ENCODE measurements around the gene ELP4.

ELP4 gene

DNA sequence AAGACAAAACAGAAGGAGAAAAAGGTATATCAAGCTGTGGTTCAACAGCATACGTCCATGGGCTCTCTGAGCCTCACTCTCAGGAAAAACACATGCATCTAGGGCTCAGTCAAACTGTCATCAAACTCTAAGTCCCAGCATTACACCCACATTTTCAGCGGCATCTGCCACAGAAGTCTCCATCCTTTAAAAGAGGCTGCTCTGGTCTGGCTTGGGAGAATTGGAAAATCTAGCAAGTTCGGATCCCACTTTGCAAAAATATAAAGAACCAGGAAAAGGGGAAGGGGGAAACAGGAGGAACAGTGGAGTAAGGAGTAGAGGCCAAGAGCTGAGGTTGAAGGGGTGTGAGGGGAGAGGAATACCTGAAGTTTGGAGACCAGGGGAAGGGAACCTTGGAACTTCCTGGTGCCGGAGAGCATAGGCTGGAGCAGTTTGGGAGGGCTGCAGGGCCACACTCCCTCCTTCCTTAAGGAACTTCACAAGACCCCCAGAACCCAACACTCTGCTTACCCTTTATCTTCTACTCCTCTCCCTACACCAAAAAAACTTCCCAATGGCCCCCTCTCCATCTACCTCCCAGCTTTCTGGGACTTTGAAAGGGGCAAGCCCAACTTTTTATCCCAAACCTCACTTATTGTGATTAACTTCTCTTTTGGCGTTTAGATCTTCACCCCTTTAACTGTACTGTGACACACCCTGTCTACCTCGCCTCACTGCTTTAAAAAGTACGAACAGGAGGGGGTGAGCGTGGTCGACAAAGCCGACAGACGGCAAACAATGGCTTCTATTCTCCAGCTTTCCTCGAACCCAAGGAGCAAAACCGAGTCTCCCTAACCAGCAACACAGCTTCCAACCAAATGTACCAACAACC is 297.6 kb downstream of the ELP4 start:
- H4K8ac ChIP-seq (ENCODE audit: low read length): no peak overlapping the region
- no peak overlapping the region for H2BK120ac ChIP-seq (ENCODE audit: low read depth, low read length)
- H3K23ac ChIP-seq (ENCODE audit: low read length in 2 of 2): no peak overlapping the region
- H3K18ac ChIP-seq (ENCODE audit: low read depth in 1 of 2, low read length in 2 of 2): no peak overlapping the region
- no peak overlapping the region for H2BK5ac ChIP-seq (ENCODE audit: low read depth, low read length, poor library complexity, severe bottlenecking)
- H3K9ac ChIP-seq (ENCODE audit: low read length): no peak overlapping the region
- no peak overlapping the region for H3K4ac ChIP-seq (ENCODE audit: low read depth in 1 of 2, low read length in 2 of 2)
- H3K4me1 ChIP-seq (ENCODE audit: control insufficient read depth, insufficient read depth, low read depth, low read length): peaks cover 40% of the 10 kb centered on the region
- 16% methylated on average over 12 of the region's 13 CpGs for WGBS
- H2AFZ ChIP-seq (ENCODE audit: low read depth, low read length): no peak overlapping the region
- H3K79me1 ChIP-seq (replicated peaks; ENCODE audit: low read length, poor library complexity, severe bottlenecking): no peaks in the 10 kb centered on the region
- DNase-seq: no peak
- peaks cover 0 to 3% of the 10 kb centered on the region in 2 experiments for H3K36me3 ChIP-seq (ENCODE audit: control insufficient read depth in 1 of 2, insufficient read depth in 2 of 2, low read depth in 1 of 2, low read length in 2 of 2)
- H2BK12ac ChIP-seq (ENCODE audit: low read length in 2 of 2): no peak overlapping the region
- H4K91ac ChIP-seq (ENCODE audit: low read length): no peak overlapping the region
- H3K27ac ChIP-seq (ENCODE audit: low read length, poor library complexity, severe bottlenecking): no peak overlapping the region
- no peak overlapping the region for H2AK5ac ChIP-seq (ENCODE audit: low read length, severe bottlenecking)
- no peak overlapping the region for H3K14ac ChIP-seq (ENCODE audit: low read length in 2 of 2)
- no peaks in the 10 kb centered on the region for H3K9me3 ChIP-seq (ENCODE audit: control insufficient read depth, low read length)
- H3K4me2 ChIP-seq (ENCODE audit: low read length, poor library complexity, severe bottlenecking): no peak overlapping the region
- no peak overlapping the region for H2BK15ac ChIP-seq (ENCODE audit: low read depth, poor library complexity, severe bottlenecking)
- H3K4me3 ChIP-seq (ENCODE audit: insufficient read depth in 1 of 2, low read depth in 1 of 2, low read length in 2 of 2): no peak overlapping the region
- peaks cover 94 to 97% of the 10 kb centered on the region in 2 experiments for H3K27me3 ChIP-seq (ENCODE audit: control insufficient read depth in 1 of 2, insufficient read depth in 1 of 2, low read length in 2 of 2)

DNA sequence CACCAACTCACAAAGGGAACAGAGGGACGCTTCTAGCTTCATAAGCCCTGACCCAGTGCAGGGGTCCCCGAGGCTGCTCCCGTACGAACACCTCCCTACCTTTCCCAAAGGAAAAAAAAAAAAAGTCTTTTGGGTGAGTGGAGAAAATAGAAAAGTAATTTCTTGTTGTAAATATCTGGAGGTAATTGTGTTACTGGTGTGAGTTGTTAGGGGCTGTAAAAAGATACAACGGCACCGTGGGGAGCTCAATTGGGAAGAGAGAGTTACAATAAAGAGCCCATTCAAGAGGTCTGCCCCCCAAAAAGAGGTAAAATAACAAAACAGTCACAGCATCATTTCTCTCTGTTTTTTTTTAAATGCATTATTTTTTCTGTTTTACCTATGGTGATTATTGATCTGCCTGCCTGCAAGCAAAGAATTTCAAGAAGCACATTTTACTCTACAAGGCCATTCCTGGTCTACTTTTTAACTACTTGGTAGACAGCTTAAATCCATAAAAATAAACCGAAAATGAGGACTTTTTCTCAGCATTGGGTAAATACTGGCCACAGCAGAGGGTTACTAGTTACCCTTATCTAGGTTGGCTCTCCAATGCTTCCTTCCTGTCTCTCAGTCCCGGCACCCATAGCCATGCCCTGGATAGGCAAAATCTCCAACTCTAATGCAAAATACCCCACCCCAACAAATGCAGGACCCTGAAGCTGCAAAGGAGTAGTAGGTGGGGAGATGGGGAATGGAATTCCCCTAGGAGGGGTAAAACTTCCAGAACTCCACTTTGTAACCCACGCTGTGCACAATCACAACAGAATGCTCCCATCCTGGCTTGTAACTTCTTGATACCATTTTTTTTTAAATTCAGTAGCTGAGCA is 298.5 kb downstream of the ELP4 start:
- H3K9me3 ChIP-seq (ENCODE audit: control insufficient read depth, low read length): no peaks in the 10 kb centered on the region
- no peak overlapping the region for H2BK5ac ChIP-seq (ENCODE audit: low read depth, low read length, poor library complexity, severe bottlenecking)
- no peak overlapping the region for H3K4me3 ChIP-seq (ENCODE audit: insufficient read depth in 1 of 2, low read depth in 1 of 2, low read length in 2 of 2)
- no peak overlapping the region for H4K8ac ChIP-seq (ENCODE audit: low read length)
- H2AFZ ChIP-seq (ENCODE audit: low read depth, low read length): no peak overlapping the region
- H3K27me3 ChIP-seq (ENCODE audit: control insufficient read depth in 1 of 2, insufficient read depth in 1 of 2, low read length in 2 of 2): peaks cover 96 to 99% of the 10 kb centered on the region in 2 experiments
- no peaks in the 10 kb centered on the region for H3K79me1 ChIP-seq (replicated peaks; ENCODE audit: low read length, poor library complexity, severe bottlenecking)
- DNase-seq: no peak
- no peak overlapping the region for H3K14ac ChIP-seq (ENCODE audit: low read length in 2 of 2)
- peaks cover 0 to 3% of the 10 kb centered on the region in 2 experiments for H3K36me3 ChIP-seq (ENCODE audit: control insufficient read depth in 1 of 2, insufficient read depth in 2 of 2, low read depth in 1 of 2, low read length in 2 of 2)
- peaks cover 48% of the 10 kb centered on the region for H3K4me1 ChIP-seq (ENCODE audit: control insufficient read depth, insufficient read depth, low read depth, low read length)
- 0% methylated on average over 1 of the region's 9 CpGs for WGBS
- no peak overlapping the region for H2BK15ac ChIP-seq (ENCODE audit: low read depth, poor library complexity, severe bottlenecking)
- no peak overlapping the region for H3K4ac ChIP-seq (ENCODE audit: low read depth in 1 of 2, low read length in 2 of 2)
- no peak overlapping the region for H2BK12ac ChIP-seq (ENCODE audit: low read length in 2 of 2)
- no peak overlapping the region for H3K27ac ChIP-seq (ENCODE audit: low read length, poor library complexity, severe bottlenecking)
- H4K91ac ChIP-seq (ENCODE audit: low read length): no peak overlapping the region
- no peak overlapping the region for H3K23ac ChIP-seq (ENCODE audit: low read length in 2 of 2)
- H3K18ac ChIP-seq (ENCODE audit: low read depth in 1 of 2, low read length in 2 of 2): no peak overlapping the region
- H3K9ac ChIP-seq (ENCODE audit: low read length): no peak overlapping the region
- no peak overlapping the region for H2BK120ac ChIP-seq (ENCODE audit: low read depth, low read length)
- H2AK5ac ChIP-seq (ENCODE audit: low read length, severe bottlenecking): no peak overlapping the region
- no peak overlapping the region for H3K4me2 ChIP-seq (ENCODE audit: low read length, poor library complexity, severe bottlenecking)

DNA sequence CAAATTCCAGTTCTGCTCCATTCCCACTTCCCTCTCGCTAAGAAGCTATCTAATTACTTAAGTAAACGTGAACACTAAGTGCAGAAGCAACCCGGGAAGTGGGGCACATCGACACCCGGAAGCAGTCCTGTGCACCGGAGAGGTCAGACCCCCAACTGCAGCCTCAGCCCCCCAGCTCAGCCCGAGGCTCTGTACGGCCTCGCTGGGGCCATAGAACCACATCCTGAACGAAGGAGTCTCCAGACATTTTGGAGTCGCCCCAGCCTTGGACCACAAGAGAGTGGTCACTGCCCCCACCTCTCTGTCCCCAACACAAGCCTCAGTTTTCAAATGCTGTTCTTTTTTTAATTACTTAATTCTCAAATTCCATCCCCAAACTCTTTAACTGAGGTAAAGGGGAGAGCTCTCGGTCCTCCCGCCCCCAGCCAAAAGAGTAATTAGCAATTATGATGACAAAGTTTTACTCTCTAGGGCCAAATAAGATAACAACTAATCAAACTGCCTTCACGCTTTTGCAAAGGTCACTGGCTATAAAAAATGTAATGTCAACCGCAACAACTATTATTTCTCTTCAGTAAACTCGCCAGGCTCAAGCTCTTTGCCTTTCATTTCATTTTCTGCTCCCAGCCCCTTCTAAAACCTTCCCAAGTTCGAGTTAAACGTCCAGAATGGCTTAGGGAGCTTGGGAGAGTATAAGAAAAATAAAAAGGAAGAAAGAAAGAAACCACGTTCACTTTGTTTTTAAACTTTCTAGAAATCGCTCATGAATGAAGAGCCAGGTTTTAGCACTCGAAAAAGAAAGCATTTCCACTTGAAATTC is 299.4 kb downstream of the ELP4 start:
- no peak overlapping the region for H2BK15ac ChIP-seq (ENCODE audit: low read depth, poor library complexity, severe bottlenecking)
- H3K27ac ChIP-seq (ENCODE audit: low read length, poor library complexity, severe bottlenecking): no peak overlapping the region
- H2BK12ac ChIP-seq (ENCODE audit: low read length in 2 of 2): no peak overlapping the region
- no peak overlapping the region for H3K14ac ChIP-seq (ENCODE audit: low read length in 2 of 2)
- no peaks in the 10 kb centered on the region for H3K79me1 ChIP-seq (replicated peaks; ENCODE audit: low read length, poor library complexity, severe bottlenecking)
- peaks cover 96 to 99% of the 10 kb centered on the region in 2 experiments for H3K27me3 ChIP-seq (ENCODE audit: control insufficient read depth in 1 of 2, insufficient read depth in 1 of 2, low read length in 2 of 2)
- H3K4ac ChIP-seq (ENCODE audit: low read depth in 1 of 2, low read length in 2 of 2): no peak overlapping the region
- H4K8ac ChIP-seq (ENCODE audit: low read length): no peak overlapping the region
- no peak for DNase-seq
- no peak overlapping the region for H2BK5ac ChIP-seq (ENCODE audit: low read depth, low read length, poor library complexity, severe bottlenecking)
- no peak overlapping the region for H2AK5ac ChIP-seq (ENCODE audit: low read length, severe bottlenecking)
- no peaks in the 10 kb centered on the region for H3K9me3 ChIP-seq (ENCODE audit: control insufficient read depth, low read length)
- H3K36me3 ChIP-seq (ENCODE audit: control insufficient read depth in 1 of 2, insufficient read depth in 2 of 2, low read depth in 1 of 2, low read length in 2 of 2): peaks cover 0 to 3% of the 10 kb centered on the region in 2 experiments
- peaks cover 52% of the 10 kb centered on the region for H3K4me1 ChIP-seq (ENCODE audit: control insufficient read depth, insufficient read depth, low read depth, low read length)
- H3K4me2 ChIP-seq (ENCODE audit: low read length, poor library complexity, severe bottlenecking): no peak overlapping the region
- H2BK120ac ChIP-seq (ENCODE audit: low read depth, low read length): no peak overlapping the region
- no peak overlapping the region for H3K4me3 ChIP-seq (ENCODE audit: insufficient read depth in 1 of 2, low read depth in 1 of 2, low read length in 2 of 2)
- 2% methylated on average over 19 of the region's 21 CpGs for WGBS
- H2AFZ ChIP-seq (ENCODE audit: low read depth, low read length): no peak overlapping the region
- no peak overlapping the region for H4K91ac ChIP-seq (ENCODE audit: low read length)
- H3K18ac ChIP-seq (ENCODE audit: low read depth in 1 of 2, low read length in 2 of 2): no peak overlapping the region
- H3K9ac ChIP-seq (ENCODE audit: low read length): no peak overlapping the region
- H3K23ac ChIP-seq (ENCODE audit: low read length in 2 of 2): no peak overlapping the region

Measured in mesenchymal stem cell (in vitro differentiated cells and primary cell).